Esophagus squamous epithelium (tissue), 5 donors: ENCODE measurements around the gene TP53AIP1. TPM values are rescaled to one million over a fixed set of nuclear protein-coding genes. Genes with fewer than 3 reads are reported as not detected.

Experiments
- DNase-seq: peaks from one replicate; lab custom pipeline; 2025; lab: John Stamatoyannopoulos, UW
- H3K27ac ChIP-seq, 4 donors: fragments of 200-600 bp; sonication (generic); one replicate each; pipeline ENCODE4 v1.5.1; 2016 to 2019; ENCODE audit warnings: mild to moderate bottlenecking in 1 of 4
- H3K27me3 ChIP-seq, 4 donors: fragments of 200-600 bp; sonication (generic); 1 replicate in 3 of 4; 2 replicates in 1 of 4; pipeline versions ENCODE4 v1.5.1 to v1.6.0; 2017 to 2021; ENCODE audit warnings: antibody characterized with exemption in 1 of 4
- H3K36me3 ChIP-seq, 3 donors: fragments of 200-600 bp; sonication (generic); one replicate each; pipeline ENCODE4 v1.5.1; 2016 to 2019
- H3K4me1 ChIP-seq, 3 donors: fragments of 200-600 bp; sonication (generic); one replicate each; pipeline ENCODE4 v1.5.1; 2017 to 2019
- H3K4me3 ChIP-seq, 4 donors: fragments of 200-600 bp; sonication (generic); 1 replicate in 3 of 4; 2 replicates in 1 of 4; pipeline ENCODE4 v1.5.1; 2016 to 2019; ENCODE audit warnings: mild to moderate bottlenecking in 2 of 4, moderate library complexity in 1 of 4
- H3K9me3 ChIP-seq, 3 donors: fragments of 200-600 bp; sonication (generic); one replicate each; pipeline ENCODE4 v1.5.1; 2016 to 2019
- POLR2A ChIP-seq, 4 donors: fragments of 450-650 bp; IDR thresholded peaks; one replicate each; pipeline ENCODE4 v1.6.1; 2017; ENCODE audit warnings: antibody characterized with exemption in 4 of 4, mild to moderate bottlenecking in 4 of 4, moderate library complexity in 3 of 4
- WGBS, 2 donors: methylation state at CpG; one replicate each; pipeline ENCODE4 v1.1.5; 2018; 5-methylcytosine and 5-hydroxymethylcytosine counted together
- intact Hi-C: fragments of 100-400 bp; cut with DNase I; formaldehyde crosslinking; loops from one replicate; pipeline ENCODE4 v1.15.0; 2022
- total RNA-seq, 4 donors: library from RNA; depleted of rRNA; stranded (reverse); fragments of >200 nt; gene quantifications; one replicate each; pipeline ENCODE4 v1.1.0, GENCODE V29; 2016
- TF ChIP-seq, protein P1 (sequence below), 6 experiments: fragments of 450-650 bp in 4 of 6; fragments of 200-600 bp in 2 of 6; sonication (generic) in 2 of 6; IDR thresholded peaks; one replicate each; pipeline ENCODE4 v1.5.1; 2016 to 2019; ENCODE audit warnings: antibody characterized with exemption in 6 of 6, mild to moderate bottlenecking in 4 of 6, moderate library complexity in 4 of 6
- donor health status: DM: yes; HTN: yes; CAD: no.

Gene TP53AIP1
- total RNA-seq, 4 donors from 2014 or later = 11.0 to 16.7 (median 13.9) TPM

DNA sequence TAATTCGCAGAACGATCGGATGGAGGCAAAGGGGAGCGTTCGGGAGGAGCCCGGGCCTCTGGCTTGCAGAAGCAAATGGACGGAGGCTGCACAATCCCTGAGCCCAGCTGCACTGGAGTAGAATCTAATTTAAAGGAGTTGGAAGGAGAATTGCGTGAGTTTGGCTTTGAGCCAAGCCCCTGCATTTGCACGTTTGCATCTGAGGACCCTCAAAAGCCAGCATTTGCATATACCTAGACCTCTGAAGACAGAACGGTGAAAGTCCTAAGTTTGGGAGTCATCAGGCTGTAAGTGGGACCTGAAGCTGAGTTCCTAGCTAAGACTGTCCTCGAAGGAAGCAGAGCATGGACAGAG lies 15.6 kb downstream of the TP53AIP1 start:
- Histone ChIP-seq H3K36me3 (no peaks in the 10 kb centered on the region), H3K27ac (no peak overlapping the region), H3K9me3 (no peaks in the 10 kb centered on the region), H3K4me3 (no peak overlapping the region), H3K4me1 (peaks cover 3 to 7% (median 3%) of the 10 kb centered on the region in 3 donors), H3K27me3 (no peaks in the 10 kb centered on the region)
- 74 to 78% methylated on average over 11 of the region's 11 CpGs for WGBS, 2 donors
- no peak for TF ChIP-seq POLR2A (IDR thresholded peaks at IDR 0.05)
- TF ChIP-seq, protein P1, sequence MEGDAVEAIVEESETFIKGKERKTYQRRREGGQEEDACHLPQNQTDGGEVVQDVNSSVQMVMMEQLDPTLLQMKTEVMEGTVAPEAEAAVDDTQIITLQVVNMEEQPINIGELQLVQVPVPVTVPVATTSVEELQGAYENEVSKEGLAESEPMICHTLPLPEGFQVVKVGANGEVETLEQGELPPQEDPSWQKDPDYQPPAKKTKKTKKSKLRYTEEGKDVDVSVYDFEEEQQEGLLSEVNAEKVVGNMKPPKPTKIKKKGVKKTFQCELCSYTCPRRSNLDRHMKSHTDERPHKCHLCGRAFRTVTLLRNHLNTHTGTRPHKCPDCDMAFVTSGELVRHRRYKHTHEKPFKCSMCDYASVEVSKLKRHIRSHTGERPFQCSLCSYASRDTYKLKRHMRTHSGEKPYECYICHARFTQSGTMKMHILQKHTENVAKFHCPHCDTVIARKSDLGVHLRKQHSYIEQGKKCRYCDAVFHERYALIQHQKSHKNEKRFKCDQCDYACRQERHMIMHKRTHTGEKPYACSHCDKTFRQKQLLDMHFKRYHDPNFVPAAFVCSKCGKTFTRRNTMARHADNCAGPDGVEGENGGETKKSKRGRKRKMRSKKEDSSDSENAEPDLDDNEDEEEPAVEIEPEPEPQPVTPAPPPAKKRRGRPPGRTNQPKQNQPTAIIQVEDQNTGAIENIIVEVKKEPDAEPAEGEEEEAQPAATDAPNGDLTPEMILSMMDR (IDR thresholded peaks at IDR 0.05) = no peak
- no peak for DNase-seq
- intact Hi-C loops = no loop called here

DNA sequence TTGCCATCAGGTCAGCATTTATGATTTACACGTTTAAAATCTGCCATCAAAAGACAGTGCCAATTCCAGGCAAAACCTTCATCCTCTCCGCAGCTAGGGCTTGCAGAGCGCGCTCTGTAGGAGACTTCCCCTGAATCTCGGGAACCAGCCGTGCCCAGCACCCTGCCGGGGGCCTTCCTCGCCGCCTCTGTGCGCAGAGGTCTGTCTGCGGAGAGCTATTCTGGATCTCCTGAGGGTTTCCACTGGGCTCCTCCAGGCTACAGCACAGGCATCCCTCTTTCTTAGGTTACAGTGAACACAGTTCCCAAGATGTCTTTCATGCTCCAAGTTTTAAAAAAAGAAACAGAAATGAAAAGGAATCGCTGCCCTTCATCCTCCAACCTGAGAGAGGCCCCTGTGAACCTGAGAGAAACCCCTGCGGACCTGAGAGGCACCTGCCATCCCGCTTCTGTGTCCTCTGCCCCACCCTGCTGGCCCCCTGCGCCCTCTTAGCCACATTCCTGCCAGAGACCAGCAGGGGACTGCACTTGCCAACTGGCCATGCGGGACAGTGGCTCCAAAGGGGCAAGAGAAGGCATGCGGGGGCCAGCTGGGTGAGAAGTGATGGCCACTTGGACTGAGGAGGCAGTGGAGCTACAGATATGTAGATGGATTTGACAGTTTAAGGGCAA lies 16.1 kb downstream of the TP53AIP1 start:
- DNase-seq = no peak
- TF ChIP-seq, protein P1 (IDR thresholded peaks at IDR 0.05) = no peak
- TF ChIP-seq POLR2A (IDR thresholded peaks at IDR 0.05) = no peak
- WGBS, 2 donors = 78 to 85% methylated on average over 12 to 15 of the region's 17 CpGs
- no peaks in the 10 kb centered on the region for H3K36me3 ChIP-seq
- H3K4me3 ChIP-seq = no peak overlapping the region
- H3K4me1 ChIP-seq = peaks cover 0 to 7% (median 3%) of the 10 kb centered on the region in 3 donors
- intact Hi-C loops = no loop called here
- H3K9me3 ChIP-seq = no peaks in the 10 kb centered on the region
- H3K27ac ChIP-seq = no peak overlapping the region
- no peaks in the 10 kb centered on the region for H3K27me3 ChIP-seq

DNA sequence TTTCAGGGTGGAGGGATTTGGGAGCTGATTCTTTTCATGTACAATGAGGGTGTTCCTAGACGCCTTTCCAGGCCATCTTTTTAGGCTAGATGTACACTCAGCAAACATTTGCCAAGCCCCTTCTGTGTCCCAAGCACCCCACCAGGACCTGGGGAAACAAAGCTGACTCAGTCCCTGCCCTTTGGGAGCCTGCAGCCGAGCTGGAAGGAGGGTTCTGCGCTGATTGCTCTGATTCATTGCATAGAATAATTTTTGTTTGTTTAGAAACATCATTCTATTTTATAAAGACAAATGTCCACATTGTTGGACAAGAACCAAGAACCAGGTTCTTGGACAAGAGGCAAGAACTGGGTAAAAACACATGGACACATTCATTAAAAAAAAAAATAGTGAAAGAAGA lies 16.7 kb downstream of the TP53AIP1 start:
- intact Hi-C loops = no loop called here
- no peaks in the 10 kb centered on the region for H3K9me3 ChIP-seq
- 51 to 56% methylated on average over 3 of the region's 3 CpGs for whole genome bisulfite sequencing, 2 donors

DNA sequence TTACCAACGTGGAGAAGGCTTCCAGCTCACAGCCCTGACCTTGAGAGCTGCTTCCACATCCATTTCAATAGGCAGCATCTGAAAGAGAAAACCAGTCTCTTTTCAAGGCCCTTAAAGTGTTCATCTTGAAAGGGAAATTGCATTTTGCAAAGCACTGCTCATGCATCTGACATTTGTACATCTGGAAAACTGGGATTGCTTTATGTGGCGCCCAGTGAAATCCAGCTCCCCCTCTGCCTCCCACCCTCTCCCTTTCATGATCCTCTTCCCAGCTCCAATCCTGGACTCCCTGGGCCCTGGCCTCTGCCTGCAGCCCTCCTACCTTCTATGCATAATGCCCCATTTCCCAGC lies 17.4 kb downstream of the TP53AIP1 start:
- no peak overlapping the region for H3K4me3 ChIP-seq
- DNase-seq = no peak
- no peak overlapping the region for H3K27ac ChIP-seq
- intact Hi-C loops = no loop called here
- H3K9me3 ChIP-seq = no peaks in the 10 kb centered on the region
- TF ChIP-seq, protein P1 (IDR thresholded peaks at IDR 0.05) = no peak
- no peak for TF ChIP-seq POLR2A (IDR thresholded peaks at IDR 0.05)
- no peaks in the 10 kb centered on the region for H3K36me3 ChIP-seq
- peaks cover 0 to 7% (median 3%) of the 10 kb centered on the region in 3 donors for H3K4me1 ChIP-seq
- 58 to 63% methylated on average over 2 of the region's 2 CpGs for WGBS, 2 donors
- H3K27me3 ChIP-seq = no peaks in the 10 kb centered on the region

More for the DNA sequence above, 16.7 kb downstream of the TP53AIP1 start:
- peaks cover 0 to 7% (median 3%) of the 10 kb centered on the region in 3 donors for H3K4me1 ChIP-seq
- TF ChIP-seq, protein P1 (IDR thresholded peaks at IDR 0.05) = no peak
- TF ChIP-seq POLR2A (IDR thresholded peaks at IDR 0.05) = no peak
- no peaks in the 10 kb centered on the region for H3K36me3 ChIP-seq
- H3K27me3 ChIP-seq = no peaks in the 10 kb centered on the region
- H3K4me3 ChIP-seq = no peak overlapping the region
- DNase-seq = no peak
- H3K27ac ChIP-seq = no peak overlapping the region

DNA sequence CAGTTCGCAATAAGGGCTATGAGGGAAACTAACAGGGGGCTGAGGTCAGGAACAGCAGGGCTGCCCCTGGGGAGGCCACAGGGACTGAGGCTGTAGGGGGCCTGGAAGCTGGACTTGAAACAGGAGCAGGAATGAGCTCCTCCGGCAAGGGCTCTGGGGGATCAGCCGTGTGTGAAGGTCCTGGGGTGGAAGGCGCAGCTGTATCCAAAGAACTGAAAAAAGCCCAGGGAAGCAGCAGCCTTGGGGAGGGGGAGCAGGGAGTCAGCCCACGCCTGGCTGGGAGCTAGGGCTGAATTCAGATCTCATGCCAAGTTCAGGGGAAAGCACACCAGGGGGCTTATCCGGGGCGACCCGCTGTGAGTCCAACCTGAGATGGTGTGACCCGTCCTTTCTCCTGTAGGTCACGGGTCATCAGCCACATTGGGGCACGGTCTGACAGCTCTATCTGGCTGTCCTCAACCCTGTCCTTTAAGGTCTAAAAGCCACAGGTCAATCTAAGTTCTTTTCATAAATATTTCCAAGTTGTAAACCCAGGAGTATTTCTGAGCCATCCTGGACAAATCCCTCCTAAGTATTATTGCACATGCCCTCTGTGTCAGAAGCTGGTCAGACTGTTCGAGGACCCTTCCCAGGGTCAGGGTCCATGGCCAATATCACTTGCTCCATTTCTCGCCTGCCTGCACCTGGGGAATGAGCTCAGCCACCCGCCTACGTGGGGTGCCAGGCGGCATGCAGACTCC lies 18.0 kb downstream of the TP53AIP1 start:
- DNase-seq = no peak
- no peak overlapping the region for H3K4me3 ChIP-seq
- TF ChIP-seq, protein P1 (IDR thresholded peaks at IDR 0.05) = no peak
- TF ChIP-seq POLR2A (IDR thresholded peaks at IDR 0.05) = no peak
- no peaks in the 10 kb centered on the region for H3K27me3 ChIP-seq
- peaks cover 0 to 4% (median 2%) of the 10 kb centered on the region in 3 donors for H3K4me1 ChIP-seq
- H3K27ac ChIP-seq = no peak overlapping the region
- 78 to 83% methylated on average over 16 of the region's 16 CpGs for WGBS, 2 donors
- intact Hi-C loops = no loop called here
- H3K36me3 ChIP-seq = no peaks in the 10 kb centered on the region
- no peaks in the 10 kb centered on the region for H3K9me3 ChIP-seq
